K562 (cell line): ENCODE data around the gene WASF2. TPM values are rescaled to one million over a fixed set of nuclear protein-coding genes. Genes with fewer than 3 reads are reported as not detected.

Experiments
- ASH1L ChIP-seq: fragments of 450-650 bp; IDR thresholded peaks from 2 replicates; pipeline ENCODE4 v1.6.1; 2018; ENCODE audit warnings: borderline replicate concordance, mild to moderate bottlenecking, low read depth; ENCODE audit not compliant: partially characterized antibody
- ATF1 ChIP-seq, 2 experiments: fragments of 450-650 bp in 1 of 2; IDR thresholded peaks; 2 replicates each; pipeline ENCODE4 v1.6.1; 2016; ENCODE audit warnings: missing compliant biosample characterization in 1 of 2, missing genetic modification characterization in 1 of 2
- CCAR2 ChIP-seq: fragments of 200-400 bp; formaldehyde crosslinking; IDR thresholded peaks from 2 replicates; pipeline ENCODE4 v1.6.1; 2017; ENCODE audit warnings: mild to moderate bottlenecking, low read depth, low read length
- EHMT2 ChIP-seq: fragments of 450-650 bp; IDR thresholded peaks from 2 replicates; pipeline ENCODE4 v1.6.1; 2018; ENCODE audit warnings: antibody characterized with exemption
- ETV1 ChIP-seq: fragments of 450-650 bp; conservative IDR thresholded peaks from 2 replicates; pipeline ENCODE4 v1.6.1; 2016; ENCODE audit warnings: missing genetic modification characterization, control low read depth, low read depth, missing compliant biosample characterization
- FOSL1 ChIP-seq: fragments of 200-800 bp; sonication (Bioruptor generic); conservative IDR thresholded peaks from 2 replicates; pipeline ENCODE4 v1.6.1; 2016; ENCODE audit warnings: missing genetic modification characterization, missing compliant biosample characterization
- FOXP1 ChIP-seq: sonication (generic); formaldehyde crosslinking; IDR thresholded peaks from 2 replicates; pipeline ENCODE4 v1.8.0; 2022; ENCODE audit warnings: mild to moderate bottlenecking, missing genetic modification reagents
- L3MBTL2 ChIP-seq: fragments of 450-650 bp; IDR thresholded peaks from 2 replicates; pipeline ENCODE4 v1.6.1; 2016; ENCODE audit warnings: mild to moderate bottlenecking, moderate library complexity
- MEF2D ChIP-seq: conservative IDR thresholded peaks from 2 replicates; pipeline ENCODE4 v1.6.1; 2016; ENCODE audit warnings: low read depth, missing genetic modification characterization, missing compliant biosample characterization
- NRF1 ChIP-seq, 2 experiments: fragments of 450-650 bp; IDR thresholded peaks in 1 of 2; conservative IDR thresholded peaks in 1 of 2; 2 replicates each; pipeline ENCODE4 v1.6.1; 2014; ENCODE audit warnings: mild to moderate bottlenecking in 2 of 2
- OTX1 ChIP-seq: fragments of 450-650 bp; formaldehyde crosslinking; IDR thresholded peaks from 2 replicates; pipeline ENCODE4 v1.4.0; 2022; ENCODE audit warnings: mild to moderate bottlenecking
- PPARD ChIP-seq: fragments of 250-450 bp; sonication (Bioruptor Pico); IDR thresholded peaks from 2 replicates; pipeline ENCODE4 v1.8.0; 2022; ENCODE audit warnings: inconsistent platforms, mild to moderate bottlenecking, moderate library complexity
- SLC30A9 ChIP-seq: fragments of 250-450 bp; sonication (Bioruptor Pico); IDR thresholded peaks from 2 replicates; pipeline ENCODE4 v1.8.0; 2022; ENCODE audit warnings: mild to moderate bottlenecking, moderate library complexity
- SPI1 ChIP-seq: IDR thresholded peaks from 2 replicates; pipeline ENCODE4 v1.6.1; 2011; ENCODE audit warnings: low read depth, low read length, control low read depth, borderline replicate concordance
- TEAD1 ChIP-seq, 2 experiments: fragments of 450-650 bp in 1 of 2; sonication (generic) in 1 of 2; formaldehyde crosslinking; IDR thresholded peaks; 2 replicates each; pipeline versions ENCODE4 v1.4.0 to v1.8.0; 2020 to 2022; ENCODE audit warnings: mild to moderate bottlenecking in 2 of 2, missing genetic modification reagents in 1 of 2
- TSC22D4 ChIP-seq: fragments of 450-650 bp; IDR thresholded peaks from 2 replicates; pipeline ENCODE4 v1.6.1; 2016; ENCODE audit warnings: missing genetic modification characterization, missing biosample characterization, control low read depth
- ZNF324 ChIP-seq: fragments of 250-450 bp; sonication (Bioruptor Pico); IDR thresholded peaks from 2 replicates; pipeline ENCODE4 v1.4.0; 2020; ENCODE audit warnings: mild to moderate bottlenecking
- ZNF766 ChIP-seq: fragments of 200-800 bp; sonication (Bioruptor generic); conservative IDR thresholded peaks from 2 replicates; pipeline ENCODE4 v1.6.1; 2016; ENCODE audit warnings: missing genetic modification characterization, missing compliant biosample characterization
- polyA plus RNA-seq, 8 experiments: library from polyadenylated mRNA; depleted of rRNA in 4 of 8; stranded (reverse) in 5 of 8; unstranded in 3 of 8; fragments of >200 nt; fragmentation: Nextera tagmentation in 2 of 8; fragmentation: Illumina TruSeq in 1 of 8; extraction: Ambion mirVana in 2 of 8; extraction: Trizol in 1 of 8; gene quantifications; 2 replicates each; pipeline versions ENCODE4 v1.2.1 to v1.2.3, GENCODE V29; 2011 to 2014; ENCODE audit warnings: inconsistent platforms in 1 of 8, missing spikeins in 1 of 8
- total RNA-seq, 7 experiments: library from RNA; depleted of rRNA in 6 of 7; stranded (reverse); fragments of >200 nt in 6 of 7; fragmentation: Illumina TruSeq in 2 of 7; extraction: Trizol in 2 of 7; gene quantifications; 2 replicates each; pipeline versions ENCODE4 v1.2.1 to v1.2.3, GENCODE V29; 2011 to 2021; ENCODE audit warnings: low replicate concordance in 1 of 7
- TF ChIP-seq, protein P1 (sequence below): fragments of 450-650 bp; formaldehyde crosslinking; IDR thresholded peaks from 2 replicates; pipeline ENCODE4 v1.4.0; 2022; ENCODE audit warnings: missing genetic modification characterization
- TF ChIP-seq, protein P2 (sequence below): IDR thresholded peaks from 2 replicates; pipeline ENCODE4 v1.6.1; 2012; ENCODE audit warnings: low read depth, low read length, improper control_type of control experiment, borderline replicate concordance
- TF ChIP-seq, protein P3 (sequence below): fragments of 250-450 bp; sonication (Bioruptor Pico); IDR thresholded peaks from 2 replicates; pipeline ENCODE4 v1.5.0; 2020; ENCODE audit warnings: mild to moderate bottlenecking, borderline replicate concordance
- TF ChIP-seq, protein P4 (sequence below): fragments of 450-650 bp; IDR thresholded peaks from one replicate; pipeline ENCODE4 v1.6.1; 2018; ENCODE audit warnings: mild to moderate bottlenecking, moderate library complexity; ENCODE audit not compliant: partially characterized antibody

The WASF2 gene
- total and polyA plus RNA-seq, 9 of the 15 experiments (the other 6 are each of a cell fraction or from before 2014, with no cell fraction given), result 8.2 to 163 (median 31.2) TPM

DNA sequence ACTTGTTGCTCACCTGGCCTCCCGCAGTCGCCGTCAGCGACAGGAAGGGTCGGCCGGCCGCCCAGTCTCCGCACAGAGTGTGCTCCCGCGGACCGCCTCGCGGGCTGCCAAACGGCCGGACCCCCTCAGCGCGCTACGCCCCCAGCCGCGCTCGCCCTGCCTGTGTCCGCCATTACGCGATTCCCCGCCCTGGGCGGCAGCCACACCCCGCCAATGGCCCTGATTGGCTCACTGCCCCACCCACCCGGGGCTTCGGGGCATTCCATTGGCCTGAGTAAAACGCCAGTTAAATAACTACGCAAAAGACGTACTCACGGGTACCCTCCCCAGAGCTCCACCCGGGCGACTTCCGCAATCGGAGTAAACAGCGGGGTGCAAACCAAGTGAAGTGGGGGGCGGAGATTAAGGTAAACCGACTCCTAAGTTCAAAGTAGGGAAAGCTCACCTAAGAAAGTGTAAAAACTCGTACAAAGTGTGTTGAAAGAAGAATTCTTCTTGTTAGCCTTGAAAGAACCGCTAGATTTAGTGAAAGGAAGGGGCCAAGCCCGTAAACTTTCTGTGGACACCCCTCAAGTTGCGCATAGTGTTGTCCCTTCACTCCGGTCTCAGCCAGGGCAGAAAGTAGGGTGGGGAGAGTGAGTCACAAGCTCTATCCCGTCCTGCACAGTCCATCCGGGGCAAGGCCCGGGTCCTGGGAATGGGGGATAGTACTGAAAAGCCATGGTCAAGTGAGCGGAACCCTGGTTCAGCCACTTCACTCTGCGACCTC, at the start of gene WASF2 (continued):
- TF ChIP-seq, protein P1, sequence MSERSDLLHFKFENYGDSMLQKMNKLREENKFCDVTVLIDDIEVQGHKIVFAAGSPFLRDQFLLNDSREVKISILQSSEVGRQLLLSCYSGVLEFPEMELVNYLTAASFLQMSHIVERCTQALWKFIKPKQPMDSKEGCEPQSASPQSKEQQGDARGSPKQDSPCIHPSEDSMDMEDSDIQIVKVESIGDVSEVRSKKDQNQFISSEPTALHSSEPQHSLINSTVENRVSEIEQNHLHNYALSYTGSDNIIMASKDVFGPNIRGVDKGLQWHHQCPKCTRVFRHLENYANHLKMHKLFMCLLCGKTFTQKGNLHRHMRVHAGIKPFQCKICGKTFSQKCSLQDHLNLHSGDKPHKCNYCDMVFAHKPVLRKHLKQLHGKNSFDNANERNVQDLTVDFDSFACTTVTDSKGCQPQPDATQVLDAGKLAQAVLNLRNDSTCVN (CRISPR knock-in tag), result no peak
- no peak for TF ChIP-seq EHMT2
- TF ChIP-seq ZNF766 (CRISPR knock-in tag), result no peak
- TF ChIP-seq ASH1L, result peak; percentile 97
- no peak for TF ChIP-seq FOXP1
- no peak; the same call in 1 of the 2 replicates for TF ChIP-seq L3MBTL2
- TF ChIP-seq SLC30A9 (CRISPR knock-in tag), result no peak
- TF ChIP-seq PPARD (CRISPR knock-in tag), result no peak
- peak; percentile 49; the same call in 1 of the 2 replicates for TF ChIP-seq ZNF324
- TF ChIP-seq, protein P2, sequence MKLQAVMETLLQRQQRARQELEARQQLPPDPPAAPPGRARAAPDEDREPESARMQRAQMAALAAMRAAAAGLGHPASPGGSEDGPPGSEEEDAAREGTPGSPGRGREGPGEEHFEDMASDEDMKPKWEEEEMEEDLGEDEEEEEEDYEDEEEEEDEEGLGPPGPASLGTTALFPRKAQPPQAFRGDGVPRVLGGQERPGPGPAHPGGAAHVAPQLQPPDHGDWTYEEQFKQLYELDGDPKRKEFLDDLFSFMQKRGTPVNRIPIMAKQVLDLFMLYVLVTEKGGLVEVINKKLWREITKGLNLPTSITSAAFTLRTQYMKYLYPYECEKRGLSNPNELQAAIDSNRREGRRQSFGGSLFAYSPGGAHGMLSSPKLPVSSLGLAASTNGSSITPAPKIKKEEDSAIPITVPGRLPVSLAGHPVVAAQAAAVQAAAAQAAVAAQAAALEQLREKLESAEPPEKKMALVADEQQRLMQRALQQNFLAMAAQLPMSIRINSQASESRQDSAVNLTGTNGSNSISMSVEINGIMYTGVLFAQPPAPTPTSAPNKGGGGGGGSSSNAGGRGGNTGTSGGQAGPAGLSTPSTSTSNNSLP, result no peak; the same call in 1 of the 2 replicates
- no peak for TF ChIP-seq CCAR2
- TF ChIP-seq TSC22D4 (tag), result no peak
- TF ChIP-seq, protein P3, sequence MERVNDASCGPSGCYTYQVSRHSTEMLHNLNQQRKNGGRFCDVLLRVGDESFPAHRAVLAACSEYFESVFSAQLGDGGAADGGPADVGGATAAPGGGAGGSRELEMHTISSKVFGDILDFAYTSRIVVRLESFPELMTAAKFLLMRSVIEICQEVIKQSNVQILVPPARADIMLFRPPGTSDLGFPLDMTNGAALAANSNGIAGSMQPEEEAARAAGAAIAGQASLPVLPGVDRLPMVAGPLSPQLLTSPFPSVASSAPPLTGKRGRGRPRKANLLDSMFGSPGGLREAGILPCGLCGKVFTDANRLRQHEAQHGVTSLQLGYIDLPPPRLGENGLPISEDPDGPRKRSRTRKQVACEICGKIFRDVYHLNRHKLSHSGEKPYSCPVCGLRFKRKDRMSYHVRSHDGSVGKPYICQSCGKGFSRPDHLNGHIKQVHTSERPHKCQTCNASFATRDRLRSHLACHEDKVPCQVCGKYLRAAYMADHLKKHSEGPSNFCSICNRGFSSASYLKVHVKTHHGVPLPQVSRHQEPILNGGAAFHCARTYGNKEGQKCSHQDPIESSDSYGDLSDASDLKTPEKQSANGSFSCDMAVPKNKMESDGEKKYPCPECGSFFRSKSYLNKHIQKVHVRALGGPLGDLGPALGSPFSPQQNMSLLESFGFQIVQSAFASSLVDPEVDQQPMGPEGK (CRISPR knock-in tag), result no peak; the same call in 1 of the 2 replicates
- no peak for TF ChIP-seq MEF2D (tag)
- TF ChIP-seq, protein P4, sequence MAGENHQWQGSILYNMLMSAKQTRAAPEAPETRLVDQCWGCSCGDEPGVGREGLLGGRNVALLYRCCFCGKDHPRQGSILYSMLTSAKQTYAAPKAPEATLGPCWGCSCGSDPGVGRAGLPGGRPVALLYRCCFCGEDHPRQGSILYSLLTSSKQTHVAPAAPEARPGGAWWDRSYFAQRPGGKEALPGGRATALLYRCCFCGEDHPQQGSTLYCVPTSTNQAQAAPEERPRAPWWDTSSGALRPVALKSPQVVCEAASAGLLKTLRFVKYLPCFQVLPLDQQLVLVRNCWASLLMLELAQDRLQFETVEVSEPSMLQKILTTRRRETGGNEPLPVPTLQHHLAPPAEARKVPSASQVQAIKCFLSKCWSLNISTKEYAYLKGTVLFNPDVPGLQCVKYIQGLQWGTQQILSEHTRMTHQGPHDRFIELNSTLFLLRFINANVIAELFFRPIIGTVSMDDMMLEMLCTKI, result no peak
- peak; percentile 4; the same call in 1 of the 2 replicates for TF ChIP-seq ATF1 (CRISPR knock-in tag; IDR thresholded peaks at IDR 0.05)
- TF ChIP-seq ATF1 (tag; IDR thresholded peaks at IDR 0.05), result peak; percentile 87
- peak; percentile 84 for TF ChIP-seq SPI1
- peak; percentile 51 to 84; a peak in 3 of 4 replicates for TF ChIP-seq TEAD1 (CRISPR knock-in tag; IDR thresholded peaks at IDR 0.05)
- no peak; the same call in 1 of the 2 replicates for TF ChIP-seq OTX1 (CRISPR knock-in tag)
- TF ChIP-seq NRF1 (conservative IDR thresholded peaks at IDR 0.05 in 1 of 2, IDR thresholded peaks at IDR 0.05 in 1 of 2), result peak; percentile 54 to 71; a peak in 3 of 4 replicates
- TF ChIP-seq FOSL1, result peak; percentile 97
- TF ChIP-seq ETV1 (tag), result peak; percentile 53; the same call in 1 of the 2 replicates
